Measurements from ENCODE around the gene AIP. TPM values are rescaled to one million over a fixed set of nuclear protein-coding genes. Genes with fewer than 3 reads are reported as not detected.

AIP gene
- total RNA-seq, 1 experiment from 2014 or later, result 35.6 TPM

- no CpG with 5 or more reads among the region's 10 CpGs for WGBS (ENCODE audit: extremely low coverage, insufficient read length, low lambda C conversion rate)
Observed at GRCh38 chr11:67521924-67522323, 39.1 kb downstream of the AIP start.

More at GRCh38 chr11:67521924-67522323, 39.1 kb downstream of the AIP start:
- Histone ChIP-seq H4K5ac (ENCODE audit: insufficient read length, low read depth, low read length) (no peak overlapping the region), H3K9me3 (ENCODE audit: control insufficient read depth, low read depth, low read length) (no peaks in the 10 kb centered on the region), H3T11ph (ENCODE audit: low read length) (no peak overlapping the region), H2BK120ac (ENCODE audit: low read depth, low read length, poor library complexity, severe bottlenecking) (no peak overlapping the region), H3K56ac (ENCODE audit: insufficient read length, low read depth, low read length) (no peak overlapping the region), H4K8ac (replicated peaks; ENCODE audit: insufficient read length, low read depth, low read length) (no peak overlapping the region), H3K79me2 (ENCODE audit: insufficient read depth, low read length) (no peaks in the 10 kb centered on the region), H2AFZ (ENCODE audit: low read length) (no peak overlapping the region), H3K23me2 (ENCODE audit: insufficient read length, low read depth, low read length, poor library complexity, severe bottlenecking) (no peaks in the 10 kb centered on the region), H3K18ac (ENCODE audit: insufficient read length, low read depth, low read length) (no peak overlapping the region), H4K91ac (ENCODE audit: insufficient read length, low read depth, low read length) (no peak overlapping the region), H3K4me2 (ENCODE audit: insufficient read depth, insufficient read length, low read length) (no peak overlapping the region), H3K27me3 (ENCODE audit: insufficient read depth, low read length) (no peaks in the 10 kb centered on the region), H3K14ac (ENCODE audit: insufficient read depth, low read length) (no peak overlapping the region), H3K23ac (ENCODE audit: insufficient read length, low read depth, low read length) (no peak overlapping the region), H3K27ac (ENCODE audit: insufficient read length, low read depth, low read length) (no peak overlapping the region), H3K4me1 (ENCODE audit: insufficient read depth, low read length) (no peaks in the 10 kb centered on the region), H2BK12ac (ENCODE audit: insufficient read length, low read depth, low read length) (no peak overlapping the region), H2AK5ac (ENCODE audit: insufficient read length, low read length) (no peak overlapping the region), H2BK15ac (ENCODE audit: low read depth, low read length) (no peak overlapping the region), H3K79me1 (ENCODE audit: insufficient read depth, low read depth, low read length, poor library complexity, severe bottlenecking) (no peaks in the 10 kb centered on the region), H2BK20ac (ENCODE audit: low read depth, low read length, poor library complexity, severe bottlenecking) (no peak overlapping the region), H4K20me1 (ENCODE audit: control insufficient read depth, insufficient read depth, insufficient read length) (no peaks in the 10 kb centered on the region), H2BK5ac (ENCODE audit: insufficient read length, low read length) (no peak overlapping the region), H3K9ac (ENCODE audit: extremely low read depth, insufficient read length, low read length) (no peak overlapping the region), H3K4ac (ENCODE audit: low read depth, low read length) (no peak overlapping the region)
- Mint-ChIP-seq H3K36me3 (ENCODE audit: insufficient read depth in 1 of 3, low read depth in 3 of 3) (no peaks in the 10 kb centered on the region), H3K9me3 (no peaks in the 10 kb centered on the region), H3K27me3 (ENCODE audit: low read depth) (peaks cover 23% of the 10 kb centered on the region), H3K4me1 (no peaks in the 10 kb centered on the region; a peak in 1 of 4 replicates), H3K4me3 (no peak overlapping the region), H3K27ac (peak overlapping the region in 1 of 3 experiments; percentile 74; a peak in 1 of 7 replicates)
- TF ChIP-seq, protein P1, sequence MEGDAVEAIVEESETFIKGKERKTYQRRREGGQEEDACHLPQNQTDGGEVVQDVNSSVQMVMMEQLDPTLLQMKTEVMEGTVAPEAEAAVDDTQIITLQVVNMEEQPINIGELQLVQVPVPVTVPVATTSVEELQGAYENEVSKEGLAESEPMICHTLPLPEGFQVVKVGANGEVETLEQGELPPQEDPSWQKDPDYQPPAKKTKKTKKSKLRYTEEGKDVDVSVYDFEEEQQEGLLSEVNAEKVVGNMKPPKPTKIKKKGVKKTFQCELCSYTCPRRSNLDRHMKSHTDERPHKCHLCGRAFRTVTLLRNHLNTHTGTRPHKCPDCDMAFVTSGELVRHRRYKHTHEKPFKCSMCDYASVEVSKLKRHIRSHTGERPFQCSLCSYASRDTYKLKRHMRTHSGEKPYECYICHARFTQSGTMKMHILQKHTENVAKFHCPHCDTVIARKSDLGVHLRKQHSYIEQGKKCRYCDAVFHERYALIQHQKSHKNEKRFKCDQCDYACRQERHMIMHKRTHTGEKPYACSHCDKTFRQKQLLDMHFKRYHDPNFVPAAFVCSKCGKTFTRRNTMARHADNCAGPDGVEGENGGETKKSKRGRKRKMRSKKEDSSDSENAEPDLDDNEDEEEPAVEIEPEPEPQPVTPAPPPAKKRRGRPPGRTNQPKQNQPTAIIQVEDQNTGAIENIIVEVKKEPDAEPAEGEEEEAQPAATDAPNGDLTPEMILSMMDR (conservative IDR thresholded peaks at IDR 0.05), result no peak
- DNase-seq, result no peak

Measured in H9 (cell line).